GM12892 (cell line): ENCODE results near the gene ITPRID1.

ENCODE experiments used
- POLR2A ChIP-seq: IDR thresholded peaks from 2 replicates; pipeline ENCODE4 v1.6.1; 2011; ENCODE audit warnings: low read depth, low read length, control low read depth
- POLR2AphosphoS5 ChIP-seq: IDR thresholded peaks from 2 replicates; pipeline ENCODE4 v1.6.1; 2011; ENCODE audit warnings: low read depth, low read length, control low read depth
- TAF1 ChIP-seq: IDR thresholded peaks from 2 replicates; pipeline ENCODE4 v1.6.1; 2011; ENCODE audit warnings: low read depth, mild to moderate bottlenecking, control low read depth, low read length, borderline replicate concordance

GRCh38 chr7:31550432-31550831, 36.5 kb downstream of the ITPRID1 start:
- TF ChIP-seq POLR2A (no peak), POLR2AphosphoS5 (no peak), TAF1 (no peak)
